Brain microvascular endothelial cell (primary cell): ENCODE results near the gene CLNK.

ENCODE experiments used
- DNase-seq: peaks from one replicate; pipeline ENCODE4 v3.0.0-alpha.2; 2020
- H3K27ac ChIP-seq: fragments of 250-450 bp; sonication (Bioruptor Pico); 2 replicates; pipeline ENCODE4 v1.5.1; 2020; ENCODE audit warnings: mild to moderate bottlenecking, moderate library complexity
- H3K27me3 ChIP-seq: fragments of 250-450 bp; sonication (Bioruptor Pico); replicated peaks from 2 replicates; pipeline ENCODE4 v1.5.1; 2020; ENCODE audit warnings: mild to moderate bottlenecking
- H3K36me3 ChIP-seq: fragments of 250-450 bp; sonication (Bioruptor Pico); replicated peaks from 2 replicates; pipeline ENCODE4 v1.5.1; 2020; ENCODE audit warnings: mild to moderate bottlenecking
- H3K4me3 ChIP-seq: 2 replicates; pipeline ENCODE4 v1.5.1; 2011; ENCODE audit warnings: low read depth, mild to moderate bottlenecking, control low read depth, low read length, moderate library complexity
- in situ Hi-C: cut with HindIII; loops from 2 replicates; pipeline ENCODE4 v1.10.0; 2017; ENCODE audit warnings: low sequenced_read_pairs, low pct_ligation_motif_present
- TF ChIP-seq, protein P1 (sequence below): IDR thresholded peaks from 2 replicates; pipeline ENCODE4 v1.5.1; 2011; ENCODE audit warnings: low read depth, mild to moderate bottlenecking, moderate library complexity, low read length, control low read depth, inconsistent platforms; ENCODE audit errors: missing control alignments

The CLNK gene

DNA sequence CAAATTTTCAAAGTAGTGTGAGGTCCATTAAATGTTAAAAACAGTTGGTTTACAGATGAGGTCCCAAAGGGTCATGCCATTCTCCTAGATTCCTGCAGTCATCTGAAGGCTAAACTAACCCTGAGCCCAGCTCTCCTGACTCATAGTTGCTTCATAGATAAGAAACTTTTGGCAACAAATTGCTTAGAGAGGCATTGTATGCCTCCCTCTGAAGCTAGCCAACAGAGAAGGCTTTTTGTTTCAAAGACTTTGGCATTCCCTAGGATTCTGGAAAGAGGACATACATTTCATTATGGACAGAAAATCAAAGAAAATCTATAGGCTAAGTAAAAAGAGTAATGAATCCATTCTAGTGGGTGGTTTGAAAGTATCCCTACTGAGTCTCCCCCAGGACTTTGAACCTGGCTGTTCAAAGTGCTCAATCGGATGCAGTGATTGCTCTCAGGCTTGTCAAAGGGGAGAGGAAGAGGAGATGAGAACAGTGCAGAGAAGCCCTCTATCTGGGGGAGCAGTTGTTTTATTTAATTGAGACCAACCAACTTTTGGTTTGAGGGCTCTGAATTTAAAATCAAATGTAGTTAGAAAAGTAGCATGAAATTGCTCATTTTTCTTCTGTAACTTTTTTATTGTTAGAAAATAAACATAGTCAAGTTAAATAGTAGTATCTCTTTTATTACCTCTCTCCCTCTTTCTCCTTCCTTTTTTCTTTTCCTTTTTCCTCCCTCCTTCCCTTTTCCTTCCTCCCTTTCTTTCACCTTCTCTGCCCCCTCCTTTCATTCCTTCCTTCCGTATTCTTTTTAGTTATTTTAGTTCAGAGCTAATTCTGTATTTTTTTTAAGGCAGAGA, 155.1 kb downstream of the CLNK start:
- Histone ChIP-seq H3K4me3 (no peak overlapping the region), H3K36me3 (no peaks in the 10 kb centered on the region), H3K27ac (no peak overlapping the region), H3K27me3 (no peaks in the 10 kb centered on the region)
- in situ Hi-C loops = loop anchor here (25.0 kb wide), 1 partner anchor 367 kb away; no protein-coding TSS in a partner anchor
- peak; percentile 13 for DNase-seq
- TF ChIP-seq, protein P1, sequence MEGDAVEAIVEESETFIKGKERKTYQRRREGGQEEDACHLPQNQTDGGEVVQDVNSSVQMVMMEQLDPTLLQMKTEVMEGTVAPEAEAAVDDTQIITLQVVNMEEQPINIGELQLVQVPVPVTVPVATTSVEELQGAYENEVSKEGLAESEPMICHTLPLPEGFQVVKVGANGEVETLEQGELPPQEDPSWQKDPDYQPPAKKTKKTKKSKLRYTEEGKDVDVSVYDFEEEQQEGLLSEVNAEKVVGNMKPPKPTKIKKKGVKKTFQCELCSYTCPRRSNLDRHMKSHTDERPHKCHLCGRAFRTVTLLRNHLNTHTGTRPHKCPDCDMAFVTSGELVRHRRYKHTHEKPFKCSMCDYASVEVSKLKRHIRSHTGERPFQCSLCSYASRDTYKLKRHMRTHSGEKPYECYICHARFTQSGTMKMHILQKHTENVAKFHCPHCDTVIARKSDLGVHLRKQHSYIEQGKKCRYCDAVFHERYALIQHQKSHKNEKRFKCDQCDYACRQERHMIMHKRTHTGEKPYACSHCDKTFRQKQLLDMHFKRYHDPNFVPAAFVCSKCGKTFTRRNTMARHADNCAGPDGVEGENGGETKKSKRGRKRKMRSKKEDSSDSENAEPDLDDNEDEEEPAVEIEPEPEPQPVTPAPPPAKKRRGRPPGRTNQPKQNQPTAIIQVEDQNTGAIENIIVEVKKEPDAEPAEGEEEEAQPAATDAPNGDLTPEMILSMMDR = no peak

DNA sequence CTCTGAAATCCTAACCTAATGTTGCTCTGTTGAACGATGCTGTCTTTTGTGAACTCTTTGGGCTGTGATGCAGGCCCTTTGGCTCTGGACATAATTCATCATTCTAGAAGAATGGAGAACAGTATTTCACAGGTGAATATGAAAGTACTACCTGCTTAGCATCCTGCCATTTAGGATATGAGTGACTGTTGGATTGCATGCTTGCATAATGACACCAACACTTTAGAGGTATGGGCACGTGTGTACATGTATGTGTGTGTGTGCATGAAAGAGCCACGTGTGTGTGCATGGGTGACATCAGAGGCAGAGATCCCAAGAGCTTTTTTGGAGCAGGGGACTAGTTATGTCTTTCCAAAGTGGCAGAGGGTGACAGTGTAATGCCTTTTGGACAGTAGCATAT, 157.1 kb downstream of the CLNK start:
- no peak overlapping the region for H3K4me3 ChIP-seq
- no peak overlapping the region for H3K27ac ChIP-seq
- H3K27me3 ChIP-seq = no peaks in the 10 kb centered on the region
- in situ Hi-C loops = loop anchor here (25.0 kb wide), 1 partner anchor 365 kb away; no protein-coding TSS in a partner anchor
- TF ChIP-seq, protein P1 = no peak
- H3K36me3 ChIP-seq = no peaks in the 10 kb centered on the region
- no peak for DNase-seq

DNA sequence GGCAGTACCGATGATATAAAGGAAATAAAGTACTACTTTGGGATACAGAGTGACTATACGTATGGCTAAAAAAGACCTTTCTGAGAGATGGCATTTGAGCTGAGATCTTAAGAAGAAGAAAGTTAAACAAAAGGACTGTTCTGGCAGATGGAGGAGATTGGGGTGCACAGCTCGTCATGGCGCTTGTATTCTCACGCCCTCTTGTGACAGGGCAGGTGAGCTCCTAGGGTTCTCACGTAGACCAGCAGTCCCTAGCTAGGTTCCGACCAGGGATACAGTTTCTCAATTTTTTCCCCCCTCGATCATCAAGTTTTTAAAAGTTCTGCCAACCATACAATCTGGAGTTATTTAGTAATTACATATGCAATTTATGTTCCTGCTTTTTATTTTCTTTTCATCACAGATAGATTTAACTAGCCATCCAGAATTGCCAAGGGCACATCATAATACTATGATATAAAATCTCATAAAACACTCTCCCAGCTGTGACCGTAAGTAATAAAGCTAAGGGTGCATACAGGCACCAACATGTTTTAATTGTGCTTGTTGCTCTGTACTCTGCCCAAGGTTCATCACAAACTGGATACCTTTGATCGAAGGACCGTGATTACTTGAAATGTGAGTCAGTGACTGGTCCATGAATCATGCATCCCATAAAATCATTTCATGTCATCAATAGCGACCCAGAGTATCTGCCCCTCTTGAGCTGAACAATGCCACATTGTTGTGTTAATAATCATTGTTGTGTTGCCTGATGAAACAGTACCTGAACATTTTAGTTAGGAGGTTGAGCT, 157.9 kb downstream of the CLNK start:
- in situ Hi-C loops = loop anchor here (25.0 kb wide), 1 partner anchor 364 kb away; no protein-coding TSS in a partner anchor
- TF ChIP-seq, protein P1 = no peak
- H3K4me3 ChIP-seq = no peak overlapping the region
- H3K27ac ChIP-seq = no peak overlapping the region
- DNase-seq = no peak
- H3K27me3 ChIP-seq = no peaks in the 10 kb centered on the region
- H3K36me3 ChIP-seq = no peaks in the 10 kb centered on the region

DNA sequence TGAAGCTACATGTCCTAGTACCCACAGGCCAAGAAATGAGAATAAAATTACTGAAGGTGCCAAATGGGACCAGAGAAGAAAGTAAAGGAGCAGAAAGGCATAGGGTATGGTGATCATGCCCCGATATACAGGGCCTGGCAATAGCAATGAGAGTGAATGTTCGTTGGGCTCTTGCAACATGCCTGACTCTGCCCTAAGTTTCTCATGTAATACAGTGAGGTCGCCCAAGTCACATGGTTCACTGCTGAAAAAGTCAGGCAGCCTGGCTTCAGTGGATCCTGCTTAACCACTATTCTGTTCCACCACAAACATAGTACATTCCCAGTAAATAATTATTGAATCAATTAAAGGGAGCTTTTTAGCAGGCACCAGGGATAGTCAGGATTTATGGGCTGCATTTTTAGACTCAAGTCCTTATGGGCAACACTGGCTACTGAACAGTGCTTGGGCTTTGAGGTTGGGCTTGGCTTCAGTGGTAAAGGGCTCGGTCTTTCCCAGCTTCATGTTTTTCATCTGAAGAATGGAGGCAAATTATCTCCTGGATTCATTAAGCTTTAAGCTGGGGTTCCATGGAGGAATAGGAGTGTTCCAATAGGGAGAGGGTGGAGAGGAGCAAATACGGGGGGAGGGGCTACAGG, 160.3 kb downstream of the CLNK start:
- no peaks in the 10 kb centered on the region for H3K36me3 ChIP-seq
- TF ChIP-seq, protein P1 = no peak
- DNase-seq = no peak
- H3K27me3 ChIP-seq = no peaks in the 10 kb centered on the region
- in situ Hi-C loops = no loop called here
- no peak overlapping the region for H3K4me3 ChIP-seq
- H3K27ac ChIP-seq = no peak overlapping the region

DNA sequence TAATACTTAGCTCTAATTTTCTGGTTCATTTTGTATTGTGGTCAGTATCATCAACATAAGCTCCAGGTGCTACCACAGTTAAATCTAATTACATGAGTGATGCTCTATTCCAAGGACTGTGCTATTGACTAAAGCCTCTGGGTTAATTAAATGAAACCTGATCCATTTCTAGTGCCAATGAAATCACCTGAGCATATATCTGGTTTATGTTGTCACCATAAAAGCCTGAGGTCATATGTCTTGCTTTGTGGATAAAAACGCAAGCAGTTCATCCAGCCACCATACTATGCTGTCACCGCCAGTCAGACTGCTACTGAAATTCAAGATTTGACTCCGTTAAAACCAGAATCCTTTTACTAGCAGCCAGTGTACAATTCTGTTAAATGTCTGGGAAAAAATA, 163.1 kb downstream of the CLNK start:
- in situ Hi-C loops = no loop called here
- DNase-seq = no peak
- Histone ChIP-seq H3K27ac (no peak overlapping the region), H3K27me3 (no peaks in the 10 kb centered on the region), H3K36me3 (no peaks in the 10 kb centered on the region), H3K4me3 (no peak overlapping the region)
- TF ChIP-seq, protein P1 = no peak
